HEK293 (cell line): ENCODE data around the gene SNCAIP.

ENCODE experiments used
- CTCF ChIA-PET: fragments of 350-600 bp; formaldehyde crosslinking; extraction: SDS; loops from one replicate; lab custom pipeline; 2021; ENCODE audit warnings: antibody characterized with exemption; lab: Yijun Ruan, JAX
- POLR2A ChIA-PET: fragments of 300-600 bp; formaldehyde crosslinking; extraction: SDS; loops from one replicate; lab custom pipeline; 2020; ENCODE audit warnings: antibody characterized with exemption, inconsistent platforms; lab: Yijun Ruan, JAX
- H3K27ac ChIP-seq: fragments of 200-500 bp; sonication (Bioruptor generic); 2 replicates; pipeline ENCODE4 v1.5.1; 2014; ENCODE audit warnings: low read depth, low read length, control low read depth, inconsistent platforms; ENCODE audit errors: extremely low read depth
- H3K36me3 ChIP-seq, 2 experiments: fragments of 200-500 bp in 1 of 2; sonication (Bioruptor generic) in 1 of 2; 1 replicate in 1 of 2; 2 replicates in 1 of 2; pipeline ENCODE4 v1.5.1; 2014 to 2017; ENCODE audit warnings: inconsistent platforms in 2 of 2, low read length in 2 of 2; ENCODE audit not compliant: control insufficient read depth in 2 of 2, insufficient read depth in 1 of 2
- H3K4me1 ChIP-seq: fragments of 200-500 bp; sonication (Bioruptor generic); 2 replicates; pipeline ENCODE4 v1.5.1; 2014; ENCODE audit warnings: mild to moderate bottlenecking, low read length, inconsistent platforms; ENCODE audit not compliant: control insufficient read depth, insufficient read depth
- H3K4me3 ChIP-seq: 2 replicates; pipeline ENCODE4 v1.5.1; 2011; ENCODE audit warnings: low read depth, mild to moderate bottlenecking, control low read depth, low read length, moderate library complexity
- H3K9me3 ChIP-seq: fragments of 200-500 bp; sonication (Bioruptor generic); 2 replicates; pipeline ENCODE4 v1.5.1; 2014; ENCODE audit warnings: low read depth, low read length, inconsistent platforms; ENCODE audit not compliant: control insufficient read depth, insufficient read depth
- FEZF1 ChIP-seq: fragments of 450-650 bp; formaldehyde crosslinking; IDR thresholded peaks from 2 replicates; pipeline ENCODE4 v1.5.1; 2016; ENCODE audit warnings: missing biosample characterization, missing genetic modification characterization
- ZNF10 ChIP-seq: fragments of 450-650 bp; formaldehyde crosslinking; IDR thresholded peaks from 2 replicates; pipeline ENCODE4 v1.5.1; 2017; ENCODE audit warnings: missing biosample characterization, missing genetic modification characterization
- ZNF19 ChIP-seq: fragments of 450-650 bp; formaldehyde crosslinking; IDR thresholded peaks from 2 replicates; pipeline ENCODE4; 2016; ENCODE audit warnings: missing biosample characterization, missing genetic modification characterization, low read depth
- ZNF266 ChIP-seq: fragments of 450-650 bp; formaldehyde crosslinking; IDR thresholded peaks from 2 replicates; pipeline ENCODE4 v1.5.1; 2016; ENCODE audit warnings: missing biosample characterization, missing genetic modification characterization, low read depth
- ZNF341 ChIP-seq: fragments of 450-650 bp; formaldehyde crosslinking; IDR thresholded peaks from 2 replicates; pipeline ENCODE4; 2016; ENCODE audit warnings: low read depth, missing biosample characterization, missing genetic modification characterization
- ZNF501 ChIP-seq: fragments of 450-650 bp; formaldehyde crosslinking; IDR thresholded peaks from 2 replicates; pipeline ENCODE4 v1.5.1; 2016; ENCODE audit warnings: missing biosample characterization, missing genetic modification characterization
- ZNF530 ChIP-seq: fragments of 450-650 bp; formaldehyde crosslinking; IDR thresholded peaks from 2 replicates; pipeline ENCODE4 v1.5.1; 2016; ENCODE audit warnings: low read depth, missing biosample characterization, missing genetic modification characterization
- ZNF561 ChIP-seq: fragments of 450-650 bp; IDR thresholded peaks from 2 replicates; pipeline ENCODE4 v1.5.1; 2018; ENCODE audit warnings: missing biosample characterization, missing genetic modification characterization, borderline replicate concordance
- ZNF660 ChIP-seq: fragments of 450-650 bp; IDR thresholded peaks from 2 replicates; pipeline ENCODE4 v1.5.1; 2018; ENCODE audit warnings: missing biosample characterization, mild to moderate bottlenecking, missing genetic modification characterization
- TF ChIP-seq, protein P1 (sequence below): fragments of 450-650 bp; formaldehyde crosslinking; IDR thresholded peaks from 2 replicates; pipeline ENCODE4 v1.5.1; 2016; ENCODE audit warnings: missing biosample characterization, missing genetic modification characterization, borderline replicate concordance
- TF ChIP-seq, protein P2 (sequence below): fragments of 450-650 bp; formaldehyde crosslinking; IDR thresholded peaks from 2 replicates; pipeline ENCODE4 v1.5.1; 2016; ENCODE audit warnings: missing biosample characterization, missing genetic modification characterization
- TF ChIP-seq, protein P3 (sequence below): fragments of 450-650 bp; formaldehyde crosslinking; IDR thresholded peaks from 2 replicates; pipeline ENCODE4 v1.5.1; 2016; ENCODE audit warnings: missing biosample characterization, missing genetic modification characterization
- TF ChIP-seq, protein P4 (sequence below): fragments of 450-650 bp; formaldehyde crosslinking; IDR thresholded peaks from 2 replicates; pipeline ENCODE4 v1.5.1; 2016; ENCODE audit warnings: missing biosample characterization, missing genetic modification characterization, low read depth
- TF ChIP-seq, protein P5 (sequence below): fragments of 450-650 bp; formaldehyde crosslinking; IDR thresholded peaks from 2 replicates; pipeline ENCODE4 v1.5.1; 2016; ENCODE audit warnings: missing biosample characterization, missing genetic modification characterization
- TF ChIP-seq, protein P6 (sequence below): fragments of 450-650 bp; formaldehyde crosslinking; conservative IDR thresholded peaks from 2 replicates; pipeline ENCODE4 v1.5.1; 2016; ENCODE audit warnings: low read depth, missing biosample characterization, missing genetic modification characterization

Gene SNCAIP

DNA sequence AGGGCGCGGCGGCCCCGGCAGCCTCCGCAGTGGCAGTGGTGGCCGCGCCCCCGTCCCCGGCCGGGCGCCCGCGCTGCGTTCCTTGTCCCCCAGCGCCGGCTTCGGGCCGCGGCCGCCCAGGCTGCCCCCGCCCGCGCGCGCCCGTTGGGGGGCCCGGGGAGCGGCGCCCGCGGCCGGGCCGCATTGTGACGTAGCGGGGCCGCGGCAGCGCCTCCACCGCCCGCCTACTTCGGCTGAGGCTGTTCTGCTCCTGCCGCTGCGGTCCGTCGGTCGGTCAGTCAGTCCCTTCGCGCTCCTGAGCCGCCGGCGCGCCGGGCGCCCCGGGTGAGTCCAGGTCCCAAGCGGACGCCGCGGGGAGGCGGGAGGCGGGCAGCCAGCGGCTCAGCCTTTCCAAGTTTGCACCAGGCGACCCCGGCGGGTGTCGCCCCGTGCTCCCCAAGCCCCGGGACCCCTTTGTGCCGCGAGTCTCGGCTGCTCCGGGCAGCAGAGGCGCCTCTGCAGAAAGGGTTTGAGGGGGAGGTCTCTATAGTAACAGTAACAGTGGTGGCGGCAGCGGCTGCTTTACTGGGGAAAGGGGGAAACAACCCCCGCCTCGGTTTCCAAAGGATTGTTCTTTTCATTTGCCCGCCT is at the start of gene SNCAIP (continued):
- TF ChIP-seq, protein P1, sequence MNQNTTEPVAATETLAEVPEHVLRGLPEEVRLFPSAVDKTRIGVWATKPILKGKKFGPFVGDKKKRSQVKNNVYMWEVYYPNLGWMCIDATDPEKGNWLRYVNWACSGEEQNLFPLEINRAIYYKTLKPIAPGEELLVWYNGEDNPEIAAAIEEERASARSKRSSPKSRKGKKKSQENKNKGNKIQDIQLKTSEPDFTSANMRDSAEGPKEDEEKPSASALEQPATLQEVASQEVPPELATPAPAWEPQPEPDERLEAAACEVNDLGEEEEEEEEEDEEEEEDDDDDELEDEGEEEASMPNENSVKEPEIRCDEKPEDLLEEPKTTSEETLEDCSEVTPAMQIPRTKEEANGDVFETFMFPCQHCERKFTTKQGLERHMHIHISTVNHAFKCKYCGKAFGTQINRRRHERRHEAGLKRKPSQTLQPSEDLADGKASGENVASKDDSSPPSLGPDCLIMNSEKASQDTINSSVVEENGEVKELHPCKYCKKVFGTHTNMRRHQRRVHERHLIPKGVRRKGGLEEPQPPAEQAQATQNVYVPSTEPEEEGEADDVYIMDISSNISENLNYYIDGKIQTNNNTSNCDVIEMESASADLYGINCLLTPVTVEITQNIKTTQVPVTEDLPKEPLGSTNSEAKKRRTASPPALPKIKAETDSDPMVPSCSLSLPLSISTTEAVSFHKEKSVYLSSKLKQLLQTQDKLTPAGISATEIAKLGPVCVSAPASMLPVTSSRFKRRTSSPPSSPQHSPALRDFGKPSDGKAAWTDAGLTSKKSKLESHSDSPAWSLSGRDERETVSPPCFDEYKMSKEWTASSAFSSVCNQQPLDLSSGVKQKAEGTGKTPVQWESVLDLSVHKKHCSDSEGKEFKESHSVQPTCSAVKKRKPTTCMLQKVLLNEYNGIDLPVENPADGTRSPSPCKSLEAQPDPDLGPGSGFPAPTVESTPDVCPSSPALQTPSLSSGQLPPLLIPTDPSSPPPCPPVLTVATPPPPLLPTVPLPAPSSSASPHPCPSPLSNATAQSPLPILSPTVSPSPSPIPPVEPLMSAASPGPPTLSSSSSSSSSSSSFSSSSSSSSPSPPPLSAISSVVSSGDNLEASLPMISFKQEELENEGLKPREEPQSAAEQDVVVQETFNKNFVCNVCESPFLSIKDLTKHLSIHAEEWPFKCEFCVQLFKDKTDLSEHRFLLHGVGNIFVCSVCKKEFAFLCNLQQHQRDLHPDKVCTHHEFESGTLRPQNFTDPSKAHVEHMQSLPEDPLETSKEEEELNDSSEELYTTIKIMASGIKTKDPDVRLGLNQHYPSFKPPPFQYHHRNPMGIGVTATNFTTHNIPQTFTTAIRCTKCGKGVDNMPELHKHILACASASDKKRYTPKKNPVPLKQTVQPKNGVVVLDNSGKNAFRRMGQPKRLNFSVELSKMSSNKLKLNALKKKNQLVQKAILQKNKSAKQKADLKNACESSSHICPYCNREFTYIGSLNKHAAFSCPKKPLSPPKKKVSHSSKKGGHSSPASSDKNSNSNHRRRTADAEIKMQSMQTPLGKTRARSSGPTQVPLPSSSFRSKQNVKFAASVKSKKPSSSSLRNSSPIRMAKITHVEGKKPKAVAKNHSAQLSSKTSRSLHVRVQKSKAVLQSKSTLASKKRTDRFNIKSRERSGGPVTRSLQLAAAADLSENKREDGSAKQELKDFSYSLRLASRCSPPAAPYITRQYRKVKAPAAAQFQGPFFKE, result no peak
- TF ChIP-seq ZNF660 (tag by site-specific recombination) (0 out of 2 replicates have a peak, but pooled peaks have one; percentile 18), ZNF10 (tag by site-specific recombination) (no peak), ZNF530 (no peak), ZNF501 (tag by site-specific recombination) (no peak), ZNF19 (no peak), ZNF561 (tag by site-specific recombination) (peak; percentile 30; the same call in 1 of the 2 replicates), FEZF1 (tag by site-specific recombination) (peak; percentile 38; the same call in 1 of the 2 replicates)
- TF ChIP-seq, protein P2, sequence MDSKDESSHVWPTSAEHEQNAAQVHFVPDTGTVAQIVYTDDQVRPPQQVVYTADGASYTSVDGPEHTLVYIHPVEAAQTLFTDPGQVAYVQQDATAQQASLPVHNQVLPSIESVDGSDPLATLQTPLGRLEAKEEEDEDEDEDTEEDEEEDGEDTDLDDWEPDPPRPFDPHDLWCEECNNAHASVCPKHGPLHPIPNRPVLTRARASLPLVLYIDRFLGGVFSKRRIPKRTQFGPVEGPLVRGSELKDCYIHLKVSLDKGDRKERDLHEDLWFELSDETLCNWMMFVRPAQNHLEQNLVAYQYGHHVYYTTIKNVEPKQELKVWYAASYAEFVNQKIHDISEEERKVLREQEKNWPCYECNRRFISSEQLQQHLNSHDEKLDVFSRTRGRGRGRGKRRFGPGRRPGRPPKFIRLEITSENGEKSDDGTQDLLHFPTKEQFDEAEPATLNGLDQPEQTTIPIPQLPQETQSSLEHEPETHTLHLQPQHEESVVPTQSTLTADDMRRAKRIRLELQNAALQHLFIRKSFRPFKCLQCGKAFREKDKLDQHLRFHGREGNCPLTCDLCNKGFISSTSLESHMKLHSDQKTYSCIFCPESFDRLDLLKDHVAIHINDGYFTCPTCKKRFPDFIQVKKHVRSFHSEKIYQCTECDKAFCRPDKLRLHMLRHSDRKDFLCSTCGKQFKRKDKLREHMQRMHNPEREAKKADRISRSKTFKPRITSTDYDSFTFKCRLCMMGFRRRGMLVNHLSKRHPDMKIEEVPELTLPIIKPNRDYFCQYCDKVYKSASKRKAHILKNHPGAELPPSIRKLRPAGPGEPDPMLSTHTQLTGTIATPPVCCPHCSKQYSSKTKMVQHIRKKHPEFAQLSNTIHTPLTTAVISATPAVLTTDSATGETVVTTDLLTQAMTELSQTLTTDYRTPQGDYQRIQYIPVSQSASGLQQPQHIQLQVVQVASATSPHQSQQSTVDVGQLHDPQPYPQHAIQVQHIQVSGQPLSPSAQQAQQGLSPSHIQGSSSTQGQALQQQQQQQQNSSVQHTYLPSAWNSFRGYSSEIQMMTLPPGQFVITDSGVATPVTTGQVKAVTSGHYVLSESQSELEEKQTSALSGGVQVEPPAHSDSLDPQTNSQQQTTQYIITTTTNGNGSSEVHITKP (tag by site-specific recombination), result peak; percentile 96
- TF ChIP-seq, protein P3, sequence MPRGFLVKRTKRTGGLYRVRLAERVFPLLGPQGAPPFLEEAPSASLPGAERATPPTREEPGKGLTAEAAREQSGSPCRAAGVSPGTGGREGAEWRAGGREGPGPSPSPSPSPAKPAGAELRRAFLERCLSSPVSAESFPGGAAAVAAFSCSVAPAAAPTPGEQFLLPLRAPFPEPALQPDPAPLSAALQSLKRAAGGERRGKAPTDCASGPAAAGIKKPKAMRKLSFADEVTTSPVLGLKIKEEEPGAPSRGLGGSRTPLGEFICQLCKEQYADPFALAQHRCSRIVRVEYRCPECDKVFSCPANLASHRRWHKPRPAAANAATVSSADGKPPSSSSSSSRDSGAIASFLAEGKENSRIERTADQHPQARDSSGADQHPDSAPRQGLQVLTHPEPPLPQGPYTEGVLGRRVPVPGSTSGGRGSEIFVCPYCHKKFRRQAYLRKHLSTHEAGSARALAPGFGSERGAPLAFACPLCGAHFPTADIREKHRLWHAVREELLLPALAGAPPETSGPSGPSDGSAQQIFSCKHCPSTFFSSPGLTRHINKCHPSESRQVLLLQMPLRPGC (tag by site-specific recombination), result no peak

DNA sequence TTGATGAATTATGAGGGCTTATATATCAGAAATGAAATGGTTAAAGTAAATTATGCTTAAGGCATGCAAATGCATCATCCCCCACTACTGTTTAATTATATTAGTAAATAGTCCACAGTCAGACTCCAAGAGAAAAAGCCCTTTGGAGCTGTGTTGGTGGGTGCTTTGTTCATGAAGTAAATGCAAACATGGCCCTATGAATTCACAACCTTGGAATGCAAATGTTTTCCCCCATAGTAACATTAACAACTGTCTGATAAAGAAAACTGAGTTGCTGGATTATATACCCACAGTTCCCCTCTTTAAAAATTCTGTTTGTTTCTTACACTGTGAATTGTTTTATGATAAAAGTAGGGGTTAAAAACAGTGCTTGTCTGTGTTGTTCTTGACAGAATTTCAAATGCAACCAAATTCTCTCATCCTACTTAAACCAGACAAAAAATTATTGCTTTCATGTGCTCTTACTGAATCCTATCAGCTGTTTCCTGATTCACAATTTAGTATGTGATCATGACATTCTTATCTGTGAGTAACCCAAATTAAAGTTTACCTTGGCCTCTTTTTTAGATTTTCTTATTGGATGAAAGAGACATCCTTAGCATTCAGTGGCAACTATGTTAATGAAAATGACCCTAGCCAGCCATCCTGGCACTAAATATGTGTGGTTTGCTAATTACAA is 48.5 kb upstream of the SNCAIP start:
- no peak overlapping the region for H3K27ac ChIP-seq
- CTCF ChIA-PET, result no interaction called here
- no peaks in the 10 kb centered on the region for H3K9me3 ChIP-seq
- H3K36me3 ChIP-seq, result no peaks in the 10 kb centered on the region
- H3K4me3 ChIP-seq, result no peak overlapping the region
- H3K4me1 ChIP-seq, result no peaks in the 10 kb centered on the region; the same call in 1 of the 2 replicates
- POLR2A ChIA-PET, result no interaction called here
- TF ChIP-seq ZNF341 (no peak), ZNF266 (tag by site-specific recombination) (no peak)
- TF ChIP-seq, protein P4, sequence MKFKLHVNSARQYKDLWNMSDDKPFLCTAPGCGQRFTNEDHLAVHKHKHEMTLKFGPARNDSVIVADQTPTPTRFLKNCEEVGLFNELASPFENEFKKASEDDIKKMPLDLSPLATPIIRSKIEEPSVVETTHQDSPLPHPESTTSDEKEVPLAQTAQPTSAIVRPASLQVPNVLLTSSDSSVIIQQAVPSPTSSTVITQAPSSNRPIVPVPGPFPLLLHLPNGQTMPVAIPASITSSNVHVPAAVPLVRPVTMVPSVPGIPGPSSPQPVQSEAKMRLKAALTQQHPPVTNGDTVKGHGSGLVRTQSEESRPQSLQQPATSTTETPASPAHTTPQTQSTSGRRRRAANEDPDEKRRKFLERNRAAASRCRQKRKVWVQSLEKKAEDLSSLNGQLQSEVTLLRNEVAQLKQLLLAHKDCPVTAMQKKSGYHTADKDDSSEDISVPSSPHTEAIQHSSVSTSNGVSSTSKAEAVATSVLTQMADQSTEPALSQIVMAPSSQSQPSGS (tag by site-specific recombination), result no peak
- TF ChIP-seq, protein P5, sequence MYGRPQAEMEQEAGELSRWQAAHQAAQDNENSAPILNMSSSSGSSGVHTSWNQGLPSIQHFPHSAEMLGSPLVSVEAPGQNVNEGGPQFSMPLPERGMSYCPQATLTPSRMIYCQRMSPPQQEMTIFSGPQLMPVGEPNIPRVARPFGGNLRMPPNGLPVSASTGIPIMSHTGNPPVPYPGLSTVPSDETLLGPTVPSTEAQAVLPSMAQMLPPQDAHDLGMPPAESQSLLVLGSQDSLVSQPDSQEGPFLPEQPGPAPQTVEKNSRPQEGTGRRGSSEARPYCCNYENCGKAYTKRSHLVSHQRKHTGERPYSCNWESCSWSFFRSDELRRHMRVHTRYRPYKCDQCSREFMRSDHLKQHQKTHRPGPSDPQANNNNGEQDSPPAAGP (tag by site-specific recombination), result no peak
- TF ChIP-seq, protein P6, sequence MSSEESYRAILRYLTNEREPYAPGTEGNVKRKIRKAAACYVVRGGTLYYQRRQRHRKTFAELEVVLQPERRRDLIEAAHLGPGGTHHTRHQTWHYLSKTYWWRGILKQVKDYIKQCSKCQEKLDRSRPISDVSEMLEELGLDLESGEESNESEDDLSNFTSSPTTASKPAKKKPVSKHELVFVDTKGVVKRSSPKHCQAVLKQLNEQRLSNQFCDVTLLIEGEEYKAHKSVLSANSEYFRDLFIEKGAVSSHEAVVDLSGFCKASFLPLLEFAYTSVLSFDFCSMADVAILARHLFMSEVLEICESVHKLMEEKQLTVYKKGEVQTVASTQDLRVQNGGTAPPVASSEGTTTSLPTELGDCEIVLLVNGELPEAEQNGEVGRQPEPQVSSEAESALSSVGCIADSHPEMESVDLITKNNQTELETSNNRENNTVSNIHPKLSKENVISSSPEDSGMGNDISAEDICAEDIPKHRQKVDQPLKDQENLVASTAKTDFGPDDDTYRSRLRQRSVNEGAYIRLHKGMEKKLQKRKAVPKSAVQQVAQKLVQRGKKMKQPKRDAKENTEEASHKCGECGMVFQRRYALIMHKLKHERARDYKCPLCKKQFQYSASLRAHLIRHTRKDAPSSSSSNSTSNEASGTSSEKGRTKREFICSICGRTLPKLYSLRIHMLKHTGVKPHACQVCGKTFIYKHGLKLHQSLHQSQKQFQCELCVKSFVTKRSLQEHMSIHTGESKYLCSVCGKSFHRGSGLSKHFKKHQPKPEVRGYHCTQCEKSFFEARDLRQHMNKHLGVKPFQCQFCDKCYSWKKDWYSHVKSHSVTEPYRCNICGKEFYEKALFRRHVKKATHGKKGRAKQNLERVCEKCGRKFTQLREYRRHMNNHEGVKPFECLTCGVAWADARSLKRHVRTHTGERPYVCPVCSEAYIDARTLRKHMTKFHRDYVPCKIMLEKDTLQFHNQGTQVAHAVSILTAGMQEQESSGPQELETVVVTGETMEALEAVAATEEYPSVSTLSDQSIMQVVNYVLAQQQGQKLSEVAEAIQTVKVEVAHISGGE (tag by site-specific recombination), result no peak
